Measurements from ENCODE around the gene GREB1L. TPM values are rescaled to one million over a fixed set of nuclear protein-coding genes. Genes with fewer than 3 reads are reported as not detected.

Gene GREB1L
- total and polyA plus RNA-seq, 2 of the 13 experiments (the other 11 are each of a cell fraction or from before 2014, with no cell fraction given) = 0.17 to 0.66 TPM

GRCh38 chr18:21550510-21550970, 308.5 kb downstream of the GREB1L start (continued):
- TF ChIP-seq LCORL (IDR thresholded peaks at IDR 0.05) = peak; percentile 94
- TF ChIP-seq LCORL (CRISPR knock-in tag; IDR thresholded peaks at IDR 0.05) = peak; percentile 87
- TF ChIP-seq FOXP4 (CRISPR knock-in tag; IDR thresholded peaks at IDR 0.05) = peak; percentile 79
- TF ChIP-seq MAX (IDR thresholded peaks at IDR 0.05) = peak; percentile 81
- TF ChIP-seq MXD4 (CRISPR knock-in tag; IDR thresholded peaks at IDR 0.05) = peak; percentile 76
- TF ChIP-seq, protein P1, sequence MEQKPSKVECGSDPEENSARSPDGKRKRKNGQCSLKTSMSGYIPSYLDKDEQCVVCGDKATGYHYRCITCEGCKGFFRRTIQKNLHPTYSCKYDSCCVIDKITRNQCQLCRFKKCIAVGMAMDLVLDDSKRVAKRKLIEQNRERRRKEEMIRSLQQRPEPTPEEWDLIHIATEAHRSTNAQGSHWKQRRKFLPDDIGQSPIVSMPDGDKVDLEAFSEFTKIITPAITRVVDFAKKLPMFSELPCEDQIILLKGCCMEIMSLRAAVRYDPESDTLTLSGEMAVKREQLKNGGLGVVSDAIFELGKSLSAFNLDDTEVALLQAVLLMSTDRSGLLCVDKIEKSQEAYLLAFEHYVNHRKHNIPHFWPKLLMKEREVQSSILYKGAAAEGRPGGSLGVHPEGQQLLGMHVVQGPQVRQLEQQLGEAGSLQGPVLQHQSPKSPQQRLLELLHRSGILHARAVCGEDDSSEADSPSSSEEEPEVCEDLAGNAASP (CRISPR knock-in tag; IDR thresholded peaks at IDR 0.05; ENCODE audit: borderline replicate concordance) = peak; percentile 71
- TF ChIP-seq ZNF142 (CRISPR knock-in tag; IDR thresholded peaks at IDR 0.05) = 0 out of 2 replicates have a peak, but pooled peaks have one; percentile 30
- peak; percentile 87 for TF ChIP-seq NCOA2 (CRISPR knock-in tag; IDR thresholded peaks at IDR 0.05)
- TF ChIP-seq, protein P2, sequence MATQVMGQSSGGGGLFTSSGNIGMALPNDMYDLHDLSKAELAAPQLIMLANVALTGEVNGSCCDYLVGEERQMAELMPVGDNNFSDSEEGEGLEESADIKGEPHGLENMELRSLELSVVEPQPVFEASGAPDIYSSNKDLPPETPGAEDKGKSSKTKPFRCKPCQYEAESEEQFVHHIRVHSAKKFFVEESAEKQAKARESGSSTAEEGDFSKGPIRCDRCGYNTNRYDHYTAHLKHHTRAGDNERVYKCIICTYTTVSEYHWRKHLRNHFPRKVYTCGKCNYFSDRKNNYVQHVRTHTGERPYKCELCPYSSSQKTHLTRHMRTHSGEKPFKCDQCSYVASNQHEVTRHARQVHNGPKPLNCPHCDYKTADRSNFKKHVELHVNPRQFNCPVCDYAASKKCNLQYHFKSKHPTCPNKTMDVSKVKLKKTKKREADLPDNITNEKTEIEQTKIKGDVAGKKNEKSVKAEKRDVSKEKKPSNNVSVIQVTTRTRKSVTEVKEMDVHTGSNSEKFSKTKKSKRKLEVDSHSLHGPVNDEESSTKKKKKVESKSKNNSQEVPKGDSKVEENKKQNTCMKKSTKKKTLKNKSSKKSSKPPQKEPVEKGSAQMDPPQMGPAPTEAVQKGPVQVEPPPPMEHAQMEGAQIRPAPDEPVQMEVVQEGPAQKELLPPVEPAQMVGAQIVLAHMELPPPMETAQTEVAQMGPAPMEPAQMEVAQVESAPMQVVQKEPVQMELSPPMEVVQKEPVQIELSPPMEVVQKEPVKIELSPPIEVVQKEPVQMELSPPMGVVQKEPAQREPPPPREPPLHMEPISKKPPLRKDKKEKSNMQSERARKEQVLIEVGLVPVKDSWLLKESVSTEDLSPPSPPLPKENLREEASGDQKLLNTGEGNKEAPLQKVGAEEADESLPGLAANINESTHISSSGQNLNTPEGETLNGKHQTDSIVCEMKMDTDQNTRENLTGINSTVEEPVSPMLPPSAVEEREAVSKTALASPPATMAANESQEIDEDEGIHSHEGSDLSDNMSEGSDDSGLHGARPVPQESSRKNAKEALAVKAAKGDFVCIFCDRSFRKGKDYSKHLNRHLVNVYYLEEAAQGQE (IDR thresholded peaks at IDR 0.05; ENCODE audit: borderline replicate concordance in 1 of 2, low read depth in 1 of 2, low read length in 2 of 2) = 0 out of 4 replicates have a peak, but pooled peaks of 1 of the 2 experiments have one; percentile 27
- peak; percentile 71 for TF ChIP-seq TCF7 (IDR thresholded peaks at IDR 0.05; ENCODE audit: low read depth)
- TF ChIP-seq HMG20A (CRISPR knock-in tag; IDR thresholded peaks at IDR 0.05; ENCODE audit: borderline replicate concordance) = peak; percentile 69; the same call in 1 of the 2 replicates

Data from HepG2 (cell line).